Measurements from ENCODE around the gene OR2F1. TPM values are rescaled to one million over a fixed set of nuclear protein-coding genes. Genes with fewer than 3 reads are reported as not detected.

Gene OR2F1, protein sequence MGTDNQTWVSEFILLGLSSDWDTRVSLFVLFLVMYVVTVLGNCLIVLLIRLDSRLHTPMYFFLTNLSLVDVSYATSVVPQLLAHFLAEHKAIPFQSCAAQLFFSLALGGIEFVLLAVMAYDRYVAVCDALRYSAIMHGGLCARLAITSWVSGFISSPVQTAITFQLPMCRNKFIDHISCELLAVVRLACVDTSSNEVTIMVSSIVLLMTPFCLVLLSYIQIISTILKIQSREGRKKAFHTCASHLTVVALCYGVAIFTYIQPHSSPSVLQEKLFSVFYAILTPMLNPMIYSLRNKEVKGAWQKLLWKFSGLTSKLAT
- not detected for total RNA-seq
- total RNA-seq (2013), result not detected
- 0 to 0.06 (median 0) reads per million in 29 experiments for total RNA-seq

DNA sequence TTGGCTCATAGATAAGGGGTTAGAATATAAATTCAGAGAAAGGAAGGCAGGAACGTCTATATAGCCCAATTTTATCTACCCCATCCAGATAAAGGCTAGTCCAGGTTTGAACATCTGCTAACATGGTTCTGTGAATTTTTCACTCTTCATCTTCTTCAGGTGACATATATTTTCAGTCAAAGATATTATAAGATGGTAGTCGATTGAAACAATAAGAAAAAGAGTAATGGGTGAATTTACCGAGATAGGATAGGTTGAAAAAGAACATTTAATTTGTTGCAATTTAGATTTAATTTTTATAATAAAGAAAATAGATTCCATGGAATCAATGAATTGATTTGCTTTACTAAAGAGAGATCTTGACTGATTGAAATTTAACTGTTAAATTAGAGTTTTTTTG lies at the start of gene OR2F1:
Gene OR2F1 (plus strand): TSS at position 301 of the 400 bp plus-strand sequence. CDS start 5,127 bp downstream, outside the sequence.
- H3K4me1 ChIP-seq (ENCODE audit: control insufficient read depth in 1 of 2, extremely low read depth in 1 of 2, insufficient read depth in 2 of 2, low read length in 2 of 2), result no peaks in the 10 kb centered on the region
- no peak within 1 kb of the TSS for H3K27ac ChIP-seq (ENCODE audit: low read length)
- Mint-ChIP-seq H3K27me3 (peaks cover 18 to 49% of the 10 kb centered on the region in 2 donors), H3K4me3 (no peak within 1 kb of the TSS), H3K36me3 (no peaks in the 10 kb centered on the region), H3K27ac (no peak within 1 kb of the TSS), H3K9me3 (peaks cover 0 to 3% (median 0%) of the 10 kb centered on the region in 3 donors), H3K4me1 (no peaks in the 10 kb centered on the region)
- H3K36me3 ChIP-seq (ENCODE audit: control insufficient read depth in 2 of 2, extremely low read depth in 1 of 2, insufficient read depth in 1 of 2, low read length in 1 of 2), result no peaks in the 10 kb centered on the region
- no peaks in the 10 kb centered on the region for H3K9me3 ChIP-seq
- no peaks in the 10 kb centered on the region for H3K27me3 ChIP-seq (replicated peaks in 1 of 2; ENCODE audit: control insufficient read depth in 2 of 2, extremely low read depth in 1 of 2, insufficient read depth in 2 of 2, low read length in 1 of 2)
- ATAC-seq (replicated peaks in 1 of 4) (no peak), DNase-seq (no peak)
- CTCF ChIA-PET, result no interaction called here
- no CpG with 5 or more reads among the region's 3 CpGs for WGBS (ENCODE audit: insufficient coverage)
- no peak within 1 kb of the TSS for H3K4me3 ChIP-seq (ENCODE audit: control insufficient read depth in 1 of 2, extremely low read depth in 1 of 2, low read length in 1 of 2)
- POLR2A ChIA-PET, result no interaction called here

DNA sequence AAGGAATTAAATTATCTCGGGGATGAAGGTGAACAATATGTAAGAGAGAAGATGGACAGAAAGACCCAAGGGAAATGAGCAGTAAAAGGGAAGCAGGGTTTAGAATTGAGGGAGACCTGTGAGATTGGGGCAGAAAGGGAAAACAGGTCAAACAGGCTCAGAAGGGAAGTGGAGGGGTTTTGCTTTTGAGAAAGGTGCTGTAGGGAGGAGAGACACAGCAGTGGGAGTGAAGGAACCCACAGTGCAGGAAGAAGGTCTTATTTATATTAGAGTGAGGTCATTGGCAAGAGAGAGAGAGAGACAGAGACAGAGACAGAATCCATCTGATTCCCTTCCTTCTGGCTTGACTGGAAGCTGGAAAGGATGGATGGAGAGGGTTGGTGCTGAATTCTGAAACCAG lies 49.1 kb upstream of the OR2F1 start:
- DNase-seq (no peak), ATAC-seq (replicated peaks in 1 of 4) (no peak)
- Mint-ChIP-seq H3K27me3 (no peaks in the 10 kb centered on the region), H3K27ac (no peak overlapping the region), H3K4me1 (peaks cover 17 to 23% (median 20%) of the 10 kb centered on the region in 3 donors), H3K9me3 (no peaks in the 10 kb centered on the region), H3K4me3 (no peak overlapping the region), H3K36me3 (no peaks in the 10 kb centered on the region)
- Histone ChIP-seq H3K27me3 (replicated peaks in 1 of 2; ENCODE audit: control insufficient read depth in 2 of 2, extremely low read depth in 1 of 2, insufficient read depth in 2 of 2, low read length in 1 of 2) (no peaks in the 10 kb centered on the region), H3K4me1 (ENCODE audit: control insufficient read depth in 1 of 2, extremely low read depth in 1 of 2, insufficient read depth in 2 of 2, low read length in 2 of 2) (peaks cover 5 to 14% of the 10 kb centered on the region in 2 experiments), H3K36me3 (ENCODE audit: control insufficient read depth in 2 of 2, extremely low read depth in 1 of 2, insufficient read depth in 1 of 2, low read length in 1 of 2) (no peaks in the 10 kb centered on the region), H3K27ac (ENCODE audit: low read length) (no peak overlapping the region), H3K9me3 (no peaks in the 10 kb centered on the region), H3K4me3 (ENCODE audit: control insufficient read depth in 1 of 2, extremely low read depth in 1 of 2, low read length in 1 of 2) (no peak overlapping the region)
- WGBS (ENCODE audit: insufficient coverage), result 78% methylated on average over 1 of the region's 1 CpG
- POLR2A ChIA-PET, result no interaction called here
- CTCF ChIA-PET, result no interaction called here

DNA sequence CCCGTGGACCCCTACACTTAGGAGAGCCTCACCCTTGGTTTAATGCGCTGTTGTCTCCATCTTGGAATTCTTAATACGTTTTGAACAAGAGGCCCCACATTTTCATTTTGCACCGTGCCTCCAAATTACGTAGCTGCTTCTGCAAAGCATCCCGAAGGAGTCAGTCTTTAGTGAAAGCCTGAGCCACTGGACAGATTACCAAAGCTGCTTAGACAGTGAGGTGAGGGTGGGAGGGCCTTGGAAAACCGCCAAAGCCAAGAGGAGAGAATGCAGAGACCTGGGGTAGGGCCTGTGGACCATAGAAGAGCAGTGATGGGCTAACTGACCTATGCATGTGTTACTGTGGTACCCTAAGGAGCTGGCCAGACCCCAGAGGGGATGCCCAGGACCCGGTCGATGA lies 48.5 kb upstream of the OR2F1 start:
- ATAC-seq (replicated peaks in 1 of 4) (no peak), DNase-seq (no peak)
- POLR2A ChIA-PET, result interaction anchor here in 1 of 2 donors (0.6 kb wide), 1 partner anchor 10 kb away, joined by 3 read pairs; no protein-coding TSS in a partner anchor
- WGBS (ENCODE audit: insufficient coverage), result 82% methylated on average over 7 of the region's 9 CpGs
- Histone ChIP-seq H3K27me3 (replicated peaks in 1 of 2; ENCODE audit: control insufficient read depth in 2 of 2, extremely low read depth in 1 of 2, insufficient read depth in 2 of 2, low read length in 1 of 2) (no peaks in the 10 kb centered on the region), H3K4me1 (ENCODE audit: control insufficient read depth in 1 of 2, extremely low read depth in 1 of 2, insufficient read depth in 2 of 2, low read length in 2 of 2) (peaks cover under 1 to 10% of the 10 kb centered on the region in 2 experiments), H3K27ac (ENCODE audit: low read length) (no peak overlapping the region), H3K4me3 (ENCODE audit: control insufficient read depth in 1 of 2, extremely low read depth in 1 of 2, low read length in 1 of 2) (no peak overlapping the region), H3K36me3 (ENCODE audit: control insufficient read depth in 2 of 2, extremely low read depth in 1 of 2, insufficient read depth in 1 of 2, low read length in 1 of 2) (no peaks in the 10 kb centered on the region), H3K9me3 (no peaks in the 10 kb centered on the region)
- H3K27ac Mint-ChIP-seq, result no peak overlapping the region
- CTCF ChIA-PET, result no interaction called here
- no peak overlapping the region for H3K4me3 Mint-ChIP-seq
- H3K9me3 Mint-ChIP-seq, result no peaks in the 10 kb centered on the region
- H3K36me3 Mint-ChIP-seq, result no peaks in the 10 kb centered on the region
- H3K4me1 Mint-ChIP-seq, result peaks cover 10 to 17% (median 14%) of the 10 kb centered on the region in 3 donors
- H3K27me3 Mint-ChIP-seq, result no peaks in the 10 kb centered on the region

DNA sequence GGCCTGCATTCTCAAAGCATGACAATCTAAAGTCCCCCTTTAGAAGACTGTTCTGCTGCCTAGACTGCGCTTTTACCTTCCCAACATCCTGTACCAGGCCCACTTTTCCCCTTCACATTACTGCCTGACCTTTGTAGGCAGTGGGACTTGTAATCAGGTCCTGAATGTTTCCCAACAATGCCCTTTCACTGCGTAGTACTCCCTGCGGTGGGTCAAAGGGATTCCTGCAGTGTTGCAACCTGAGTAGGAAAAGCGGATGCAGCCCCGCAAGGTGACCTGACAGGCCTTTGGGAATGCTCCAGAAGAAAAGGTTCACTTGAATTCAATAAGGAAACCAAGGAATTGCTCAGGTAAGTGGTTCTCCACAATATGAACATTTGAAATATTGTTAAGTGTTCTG lies 47.7 kb upstream of the OR2F1 start:
- H3K27ac Mint-ChIP-seq, result no peak overlapping the region
- 100% methylated on average over 2 of the region's 5 CpGs for WGBS (ENCODE audit: insufficient coverage)
- H3K9me3 Mint-ChIP-seq, result no peaks in the 10 kb centered on the region
- H3K27me3 Mint-ChIP-seq, result no peaks in the 10 kb centered on the region
- no peak overlapping the region for H3K4me3 Mint-ChIP-seq
- peaks cover 9 to 12% (median 9%) of the 10 kb centered on the region in 3 donors for H3K4me1 Mint-ChIP-seq
- peaks cover 0 to 6% of the 10 kb centered on the region in 2 experiments for H3K4me1 ChIP-seq (ENCODE audit: control insufficient read depth in 1 of 2, extremely low read depth in 1 of 2, insufficient read depth in 2 of 2, low read length in 2 of 2)
- no peaks in the 10 kb centered on the region for H3K36me3 ChIP-seq (ENCODE audit: control insufficient read depth in 2 of 2, extremely low read depth in 1 of 2, insufficient read depth in 1 of 2, low read length in 1 of 2)
- no peak overlapping the region for H3K4me3 ChIP-seq (ENCODE audit: control insufficient read depth in 1 of 2, extremely low read depth in 1 of 2, low read length in 1 of 2)
- POLR2A ChIA-PET, result no interaction called here
- H3K36me3 Mint-ChIP-seq, result no peaks in the 10 kb centered on the region
- H3K27me3 ChIP-seq (replicated peaks in 1 of 2; ENCODE audit: control insufficient read depth in 2 of 2, extremely low read depth in 1 of 2, insufficient read depth in 2 of 2, low read length in 1 of 2), result no peaks in the 10 kb centered on the region
- CTCF ChIA-PET, result no interaction called here
- H3K9me3 ChIP-seq, result no peaks in the 10 kb centered on the region
- DNase-seq (no peak), ATAC-seq (replicated peaks in 1 of 4) (no peak)
- H3K27ac ChIP-seq (ENCODE audit: low read length), result no peak overlapping the region

DNA sequence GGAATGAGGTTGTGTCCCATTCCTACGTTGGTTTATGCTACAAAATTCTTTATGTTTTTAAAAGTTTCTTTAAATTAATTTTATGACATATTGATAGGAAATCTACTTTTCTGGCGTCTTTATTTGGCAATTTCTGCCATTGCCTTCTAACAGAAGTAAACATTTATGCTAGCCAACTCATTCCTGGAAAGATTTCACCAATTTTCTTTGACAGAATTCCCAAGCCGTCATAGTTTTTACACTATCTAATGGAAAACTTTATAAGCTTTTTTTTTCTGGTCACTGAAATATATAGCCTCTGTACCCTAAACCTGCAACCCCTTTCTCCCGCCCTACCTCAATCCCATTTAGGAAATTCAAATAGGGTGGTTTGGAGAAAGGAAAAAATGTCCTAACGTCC lies 46.5 kb upstream of the OR2F1 start:
- Histone ChIP-seq H3K4me1 (ENCODE audit: control insufficient read depth in 1 of 2, extremely low read depth in 1 of 2, insufficient read depth in 2 of 2, low read length in 2 of 2) (no peaks in the 10 kb centered on the region), H3K27me3 (replicated peaks in 1 of 2; ENCODE audit: control insufficient read depth in 2 of 2, extremely low read depth in 1 of 2, insufficient read depth in 2 of 2, low read length in 1 of 2) (no peaks in the 10 kb centered on the region), H3K36me3 (ENCODE audit: control insufficient read depth in 2 of 2, extremely low read depth in 1 of 2, insufficient read depth in 1 of 2, low read length in 1 of 2) (no peaks in the 10 kb centered on the region), H3K9me3 (no peaks in the 10 kb centered on the region), H3K27ac (ENCODE audit: low read length) (no peak overlapping the region), H3K4me3 (ENCODE audit: control insufficient read depth in 1 of 2, extremely low read depth in 1 of 2, low read length in 1 of 2) (no peak overlapping the region)
- no peaks in the 10 kb centered on the region for H3K27me3 Mint-ChIP-seq
- ChIA-PET CTCF (interaction anchor here in 1 of 2 donors (0.6 kb wide), 1 partner anchor 413 kb away, joined by 3 read pairs; no protein-coding TSS in a partner anchor), POLR2A (no interaction called here)
- no peak overlapping the region for H3K27ac Mint-ChIP-seq
- peaks cover 0 to 4% (median 2%) of the 10 kb centered on the region in 3 donors for H3K4me1 Mint-ChIP-seq
- no CpG with 5 or more reads among the region's 5 CpGs for WGBS (ENCODE audit: insufficient coverage)
- no peaks in the 10 kb centered on the region for H3K36me3 Mint-ChIP-seq
- DNase-seq (no peak), ATAC-seq (replicated peaks in 1 of 4) (no peak)
- no peak overlapping the region for H3K4me3 Mint-ChIP-seq
- H3K9me3 Mint-ChIP-seq, result no peaks in the 10 kb centered on the region

DNA sequence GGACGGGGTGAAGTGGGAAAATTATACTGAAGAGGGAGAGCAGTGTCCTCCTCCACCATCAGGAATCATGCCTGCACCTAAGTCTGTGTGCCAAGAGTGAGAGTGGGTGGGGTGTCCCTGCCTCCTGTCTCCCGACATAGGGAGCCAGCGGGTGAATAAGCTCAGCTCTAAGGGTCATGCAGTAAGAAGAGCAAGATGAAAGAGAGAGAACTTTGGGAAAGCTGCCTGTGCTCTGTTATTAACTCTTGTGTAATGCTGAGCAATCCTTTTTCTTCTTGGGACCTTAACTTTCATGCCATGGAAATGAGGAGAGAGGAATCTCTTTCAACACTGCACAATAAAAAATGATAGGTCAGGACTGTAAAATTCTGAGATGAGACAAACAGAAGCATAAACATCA lies 44.8 kb upstream of the OR2F1 start:
- H3K36me3 Mint-ChIP-seq, result no peaks in the 10 kb centered on the region
- CTCF ChIA-PET, result no interaction called here
- WGBS (ENCODE audit: insufficient coverage), result no CpG with 5 or more reads among the region's 3 CpGs

More for the DNA sequence above, 44.8 kb upstream of the OR2F1 start:
- no peaks in the 10 kb centered on the region for H3K27me3 Mint-ChIP-seq
- H3K4me3 Mint-ChIP-seq, result no peak overlapping the region
- H3K4me1 Mint-ChIP-seq, result no peaks in the 10 kb centered on the region
- ATAC-seq (replicated peaks in 1 of 4) (no peak), DNase-seq (no peak)
- Histone ChIP-seq H3K4me1 (ENCODE audit: control insufficient read depth in 1 of 2, extremely low read depth in 1 of 2, insufficient read depth in 2 of 2, low read length in 2 of 2) (no peaks in the 10 kb centered on the region), H3K27me3 (replicated peaks in 1 of 2; ENCODE audit: control insufficient read depth in 2 of 2, extremely low read depth in 1 of 2, insufficient read depth in 2 of 2, low read length in 1 of 2) (no peaks in the 10 kb centered on the region), H3K27ac (ENCODE audit: low read length) (no peak overlapping the region), H3K4me3 (ENCODE audit: control insufficient read depth in 1 of 2, extremely low read depth in 1 of 2, low read length in 1 of 2) (no peak overlapping the region), H3K9me3 (no peaks in the 10 kb centered on the region), H3K36me3 (ENCODE audit: control insufficient read depth in 2 of 2, extremely low read depth in 1 of 2, insufficient read depth in 1 of 2, low read length in 1 of 2) (no peaks in the 10 kb centered on the region)
- H3K9me3 Mint-ChIP-seq, result no peaks in the 10 kb centered on the region
- POLR2A ChIA-PET, result no interaction called here
- no peak overlapping the region for H3K27ac Mint-ChIP-seq
